HFF-Myc (cell line): ENCODE measurements around the gene TCERG1L.

ENCODE experiments used
- DNase-seq: peaks from one replicate; pipeline ENCODE4 v3.0.0-alpha.2; 2011; ENCODE audit warnings: low read depth; ENCODE audit errors: extremely low read depth
- H3K4me3 ChIP-seq: replicated peaks from 2 replicates; pipeline ENCODE4 v1.5.1; 2011; ENCODE audit warnings: low read depth, mild to moderate bottlenecking, control low read depth, low read length
- CTCF ChIP-seq: IDR thresholded peaks from 2 replicates; pipeline ENCODE4 v1.5.1; 2012; ENCODE audit warnings: mild to moderate bottlenecking, low read depth, low read length, control low read depth; ENCODE audit errors: missing control alignments

Gene TCERG1L

GRCh38 chr10:131091682-131092081 is 219.8 kb downstream of the TCERG1L start:
- DNase-seq = no peak
- no peak for TF ChIP-seq CTCF
- H3K4me3 ChIP-seq = no peak overlapping the region

- no peak for DNase-seq
- H3K4me3 ChIP-seq = no peak overlapping the region
- no peak for TF ChIP-seq CTCF
These were observed 220.5 kb downstream of the TCERG1L start for GRCh38 chr10:131090761-131091661.

- no peak for TF ChIP-seq CTCF
- H3K4me3 ChIP-seq = no peak overlapping the region
- no peak for DNase-seq
These were observed 221.7 kb downstream of the TCERG1L start for GRCh38 chr10:131089861-131090260.

- no peak for TF ChIP-seq CTCF
- no peak for DNase-seq
- no peak overlapping the region for H3K4me3 ChIP-seq
These were observed 222.4 kb downstream of the TCERG1L start for GRCh38 chr10:131089150-131089549.

GRCh38 chr10:131088619-131089018 is 222.9 kb downstream of the TCERG1L start:
- H3K4me3 ChIP-seq = no peak overlapping the region
- TF ChIP-seq CTCF = no peak
- no peak for DNase-seq

GRCh38 chr10:131087464-131088215 is 223.9 kb downstream of the TCERG1L start:
- no peak for TF ChIP-seq CTCF
- H3K4me3 ChIP-seq = no peak overlapping the region
- DNase-seq = no peak
